H9 (cell line): ENCODE results near the gene GNPDA1. TPM values are rescaled to one million over a fixed set of nuclear protein-coding genes. Genes with fewer than 3 reads are reported as not detected.

Experiments
- DNase-seq: peaks from one replicate; pipeline ENCODE4 v3.0.0-alpha.2; 2017
- H2AFZ ChIP-seq: one replicate; pipeline ENCODE4 v1.6.1; 2013; ENCODE audit warnings: mild to moderate bottlenecking, low read length, control low read depth, moderate library complexity
- H2AK5ac ChIP-seq: 2 replicates; pipeline ENCODE4 v1.6.1; 2013; ENCODE audit warnings: low read length, control low read depth, mixed read lengths; ENCODE audit not compliant: insufficient read length
- H2BK120ac ChIP-seq: one replicate; pipeline ENCODE4 v1.6.1; 2013; ENCODE audit warnings: low read depth, mild to moderate bottlenecking, low read length, control low read depth, inconsistent platforms; ENCODE audit not compliant: poor library complexity, severe bottlenecking
- H2BK12ac ChIP-seq: 2 replicates; pipeline ENCODE4 v1.6.1; 2013; ENCODE audit warnings: low read length, control low read depth, mixed read lengths, low read depth; ENCODE audit not compliant: insufficient read length
- H2BK15ac ChIP-seq: 2 replicates; pipeline ENCODE4 v1.6.1; 2013; ENCODE audit warnings: low read depth, low read length, control low read depth
- H2BK20ac ChIP-seq: one replicate; pipeline ENCODE4 v1.6.1; 2013; ENCODE audit warnings: low read depth, mild to moderate bottlenecking, low read length, control low read depth, inconsistent platforms; ENCODE audit not compliant: poor library complexity, severe bottlenecking
- H2BK5ac ChIP-seq: 2 replicates; pipeline ENCODE4 v1.6.1; 2013; ENCODE audit warnings: low read length, control low read depth, mixed read lengths; ENCODE audit not compliant: insufficient read length
- H3K14ac ChIP-seq: 2 replicates; pipeline ENCODE4 v1.6.1; 2013; ENCODE audit warnings: low read length, control low read depth; ENCODE audit not compliant: insufficient read depth
- H3K18ac ChIP-seq: 2 replicates; pipeline ENCODE4 v1.6.1; 2013; ENCODE audit warnings: low read depth, mild to moderate bottlenecking, mixed read lengths, low read length, control low read depth; ENCODE audit not compliant: insufficient read length
- H3K23ac ChIP-seq: 2 replicates; pipeline ENCODE4 v1.6.1; 2013; ENCODE audit warnings: low read length, control low read depth, mixed read lengths, low read depth; ENCODE audit not compliant: insufficient read length
- H3K23me2 ChIP-seq: 2 replicates; pipeline ENCODE4 v1.6.1; 2013; ENCODE audit warnings: low read depth, mild to moderate bottlenecking, mixed read lengths, low read length, control low read depth; ENCODE audit not compliant: insufficient read length, poor library complexity, severe bottlenecking
- H3K27ac ChIP-seq: 2 replicates; pipeline ENCODE4 v1.5.1; 2013; ENCODE audit warnings: low read length, control low read depth, mixed read lengths, low read depth; ENCODE audit not compliant: insufficient read length
- H3K27me3 ChIP-seq: 2 replicates; pipeline ENCODE4 v1.6.1; 2013; ENCODE audit warnings: low read length, control low read depth, inconsistent platforms; ENCODE audit not compliant: insufficient read depth
- H3K4ac ChIP-seq: 2 replicates; pipeline ENCODE4 v1.6.1; 2013; ENCODE audit warnings: low read depth, mild to moderate bottlenecking, control low read depth, inconsistent platforms, low read length, moderate library complexity
- H3K4me1 ChIP-seq: 2 replicates; pipeline ENCODE4 v1.6.1; 2013; ENCODE audit warnings: low read length, control low read depth, inconsistent platforms; ENCODE audit not compliant: insufficient read depth
- H3K4me2 ChIP-seq: 2 replicates; pipeline ENCODE4 v1.6.1; 2013; ENCODE audit warnings: low read length, control low read depth, mixed read lengths; ENCODE audit not compliant: insufficient read length, insufficient read depth
- H3K56ac ChIP-seq: 2 replicates; pipeline ENCODE4 v1.6.1; 2013; ENCODE audit warnings: low read depth, mild to moderate bottlenecking, mixed read lengths, low read length, control low read depth; ENCODE audit not compliant: insufficient read length
- H3K79me1 ChIP-seq: 2 replicates; pipeline ENCODE4 v1.6.1; 2013; ENCODE audit warnings: low read depth, mild to moderate bottlenecking, moderate library complexity, low read length, control low read depth, inconsistent platforms; ENCODE audit not compliant: insufficient read depth, poor library complexity, severe bottlenecking
- H3K79me2 ChIP-seq: 2 replicates; pipeline ENCODE4 v1.6.1; 2013; ENCODE audit warnings: low read length, control low read depth, inconsistent platforms; ENCODE audit not compliant: insufficient read depth
- H3K9ac ChIP-seq: 2 replicates; pipeline ENCODE4 v1.6.1; 2013; ENCODE audit warnings: low read length, control low read depth, mixed read lengths; ENCODE audit not compliant: insufficient read length; ENCODE audit errors: extremely low read depth
- H3K9me3 ChIP-seq: one replicate; pipeline ENCODE4 v1.6.1; 2013; ENCODE audit warnings: low read depth, low read length, inconsistent platforms; ENCODE audit not compliant: control insufficient read depth
- H3T11ph ChIP-seq: one replicate; pipeline ENCODE4 v1.6.1; 2013; ENCODE audit warnings: mild to moderate bottlenecking, low read length, control low read depth, inconsistent platforms
- H4K20me1 ChIP-seq: one replicate; pipeline ENCODE4 v1.6.1; 2013; ENCODE audit not compliant: control insufficient read depth, insufficient read length, insufficient read depth
- H4K5ac ChIP-seq: 2 replicates; pipeline ENCODE4 v1.6.1; 2013; ENCODE audit warnings: low read depth, mild to moderate bottlenecking, mixed read lengths, low read length, control low read depth; ENCODE audit not compliant: insufficient read length
- H4K8ac ChIP-seq: replicated peaks from 2 replicates; pipeline ENCODE4 v1.6.1; 2013; ENCODE audit warnings: low read length, control low read depth, mixed read lengths, low read depth; ENCODE audit not compliant: insufficient read length
- H4K91ac ChIP-seq: 2 replicates; pipeline ENCODE4 v1.6.1; 2013; ENCODE audit warnings: low read depth, mild to moderate bottlenecking, moderate library complexity, mixed read lengths, low read length, control low read depth; ENCODE audit not compliant: insufficient read length
- H3K27ac Mint-ChIP-seq, 3 experiments: 2 replicates in 2 of 3; 3 replicates in 1 of 3; pipeline ENCODE4 v1.8.0; 2020 to 2021; ENCODE audit warnings: mixed read lengths in 3 of 3, mild to moderate bottlenecking in 1 of 3, moderate library complexity in 1 of 3
- H3K27me3 Mint-ChIP-seq: 2 replicates; pipeline ENCODE4 v1.8.0; 2021; ENCODE audit warnings: low read depth, mild to moderate bottlenecking, moderate library complexity, mixed read lengths
- H3K36me3 Mint-ChIP-seq, 3 experiments: 2 replicates in 2 of 3; 3 replicates in 1 of 3; pipeline ENCODE4 v1.8.0; 2020 to 2021; ENCODE audit warnings: low read depth in 3 of 3, mixed read lengths in 3 of 3; ENCODE audit not compliant: insufficient read depth in 1 of 3
- H3K4me1 Mint-ChIP-seq, 2 experiments: 2 replicates each; pipeline ENCODE4 v1.8.0; 2020; ENCODE audit warnings: mixed read lengths in 2 of 2
- H3K4me3 Mint-ChIP-seq, 2 experiments: 2 replicates in 1 of 2; 3 replicates in 1 of 2; pipeline ENCODE4 v1.8.0; 2020 to 2021; ENCODE audit warnings: mild to moderate bottlenecking in 2 of 2, mixed read lengths in 2 of 2, moderate library complexity in 1 of 2
- H3K9me3 Mint-ChIP-seq, 2 experiments: 2 replicates in 1 of 2; 3 replicates in 1 of 2; pipeline ENCODE4 v1.8.0; 2020; ENCODE audit warnings: mild to moderate bottlenecking in 2 of 2, mixed read lengths in 2 of 2, moderate library complexity in 1 of 2
- CTCF ChIP-seq: fragments of 200-600 bp; sonication (generic); conservative IDR thresholded peaks from 3 replicates; pipeline ENCODE4 v1.8.0; 2021; ENCODE audit warnings: antibody characterized with exemption, mild to moderate bottlenecking
- WGBS: extraction: QIAGEN DNeasy Blood & Tissue Kit; methylation state at CpG from one replicate; pipeline ENCODE4 v1.1.7; 2013; ENCODE audit warnings: missing lambda C conversion rate, low lambda C conversion rate, mixed read lengths; ENCODE audit not compliant: insufficient read length; ENCODE audit errors: extremely low coverage; 5-methylcytosine and 5-hydroxymethylcytosine counted together
- total RNA-seq: library from RNA; stranded (reverse); gene quantifications from 2 replicates; pipeline ENCODE4 v1.2.1, GENCODE V29; 2021

GNPDA1 gene
- total RNA-seq, 1 experiment from 2014 or later, result 66.8 TPM

GRCh38 chr5:141958546-141959172 lies 54.2 kb downstream of the GNPDA1 start:
- no peak overlapping the region for H2BK5ac ChIP-seq
- no peak overlapping the region for H2AFZ ChIP-seq
- no peak overlapping the region for H3K4me3 Mint-ChIP-seq

More at GRCh38 chr5:141958546-141959172, 54.2 kb downstream of the GNPDA1 start:
- Histone ChIP-seq H4K91ac (no peak overlapping the region), H4K8ac (no peak overlapping the region), H3K4me2 (no peak overlapping the region), H3K27me3 (no peaks in the 10 kb centered on the region), H4K5ac (no peak overlapping the region), H3T11ph (no peak overlapping the region), H2AK5ac (no peak overlapping the region), H3K23me2 (no peaks in the 10 kb centered on the region), H2BK20ac (no peak overlapping the region), H3K4ac (no peak overlapping the region), H3K27ac (no peak overlapping the region), H3K23ac (no peak overlapping the region), H3K9ac (no peak overlapping the region), H4K20me1 (no peaks in the 10 kb centered on the region), H2BK12ac (no peak overlapping the region), H3K79me1 (no peaks in the 10 kb centered on the region), H2BK120ac (no peak overlapping the region), H3K4me1 (no peaks in the 10 kb centered on the region; the same call in 1 of the 2 replicates), H3K79me2 (no peaks in the 10 kb centered on the region), H2BK15ac (no peak overlapping the region), H3K14ac (no peak overlapping the region), H3K18ac (no peak overlapping the region), H3K56ac (no peak overlapping the region), H3K9me3 (no peaks in the 10 kb centered on the region)
- Mint-ChIP-seq H3K27me3 (no peaks in the 10 kb centered on the region; the same call in 1 of the 2 replicates), H3K27ac (peak overlapping the region in 1 of 3 experiments; percentile 75; a peak in 2 of 7 replicates), H3K4me1 (peaks cover 16 to 25% of the 10 kb centered on the region in 2 experiments), H3K36me3 (no peaks in the 10 kb centered on the region), H3K9me3 (no peaks in the 10 kb centered on the region)
- 100% methylated on average over 1 of the region's 8 CpGs for WGBS
- TF ChIP-seq CTCF, result no peak
- DNase-seq, result no peak
